CD4-positive, alpha-beta T cell treated with Interleukin-2 at 100 ng/mL for 4 hours (primary cell): ENCODE measurements around the gene HINT1.
A peak's percentile ranks its signal among the peaks of the same experiment; 100 is the strongest.
"Not testable (repeated sequence)": the region's sequence is repeated elsewhere in the genome, so short reads cannot be mapped to it uniquely, and the experiment has no call there.

ENCODE experiments used
- DNase-seq: peaks from one replicate; pipeline ENCODE4 v3.0.0-alpha.2; 2020; ENCODE audit warnings: low spot score

Gene HINT1

DNA sequence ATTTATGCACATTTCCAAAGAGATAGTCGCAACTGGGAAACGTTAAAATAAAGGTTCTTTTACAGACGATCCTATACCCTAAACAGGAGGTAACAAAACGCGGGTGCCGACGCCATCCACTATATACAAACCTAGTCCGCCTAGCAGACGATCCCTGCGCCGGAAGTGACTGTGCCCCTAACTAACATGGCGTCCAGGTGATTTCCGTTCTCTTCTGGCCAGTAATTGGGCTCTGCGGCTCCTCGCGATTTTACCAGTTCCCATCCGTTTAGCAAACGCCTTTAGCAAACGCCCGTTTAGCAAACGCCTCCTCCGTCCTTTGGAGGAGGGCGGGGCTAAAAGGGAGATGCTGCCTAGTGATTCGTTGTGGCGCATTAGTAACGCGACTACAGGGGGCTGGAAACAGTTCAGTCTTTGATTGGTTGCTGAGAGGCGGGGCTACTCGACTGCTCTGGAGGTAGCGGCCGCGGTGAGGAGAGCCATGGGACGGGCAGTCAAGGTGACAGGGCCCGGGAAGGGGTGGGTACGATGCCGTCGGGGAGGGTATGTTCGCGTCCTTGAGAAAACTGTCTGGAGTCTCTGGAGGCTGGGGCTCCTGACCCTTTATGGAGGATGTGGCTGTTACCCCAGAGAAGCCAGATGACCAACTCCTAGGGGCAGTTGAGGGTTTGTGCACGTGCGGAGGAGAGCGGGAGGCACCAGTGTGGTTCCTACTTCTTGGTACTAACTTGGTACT is 5.7 kb upstream of the HINT1 start, which contains the start of gene LYRM7:
TSS of gene LYRM7 (plus strand) at position 405 of the 736 bp plus-strand sequence. CDS start at position 482, 77 bp downstream.
- DNase-seq, result peak; percentile 99

DNA sequence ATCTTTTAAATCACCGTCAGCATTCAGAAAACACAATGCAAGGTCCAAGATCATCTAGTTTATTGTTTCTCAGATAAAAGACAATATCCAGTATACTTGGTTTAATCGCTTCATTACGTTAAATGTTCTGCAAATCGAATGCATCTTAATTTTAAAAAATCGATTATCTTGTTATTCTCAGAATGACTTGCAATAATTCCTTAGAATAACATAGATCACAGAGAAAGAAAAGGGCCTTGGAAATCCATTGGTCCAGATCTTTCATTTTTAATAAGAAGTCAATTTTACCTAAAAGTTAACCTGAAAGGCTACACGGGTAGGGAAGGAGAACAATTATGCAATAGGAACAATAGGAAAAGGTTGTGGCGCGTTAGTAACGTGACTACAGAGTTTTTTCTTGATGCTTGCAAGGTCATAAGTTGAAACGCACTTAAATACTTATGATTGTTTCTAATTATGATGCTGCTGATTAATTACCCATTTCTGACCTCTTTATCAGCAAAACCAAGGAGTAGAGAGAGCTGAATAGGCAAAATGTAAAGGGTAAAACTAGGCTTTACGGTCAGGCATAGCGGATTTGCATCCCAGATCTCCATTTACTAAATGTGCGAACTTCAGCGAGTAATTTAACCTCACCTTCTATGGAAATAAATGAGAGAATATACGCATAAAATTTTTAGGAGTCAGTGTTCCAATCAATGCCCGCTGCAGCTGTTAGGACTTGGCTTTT is 4.9 kb upstream of the HINT1 start:
- DNase-seq, result no peak

DNA sequence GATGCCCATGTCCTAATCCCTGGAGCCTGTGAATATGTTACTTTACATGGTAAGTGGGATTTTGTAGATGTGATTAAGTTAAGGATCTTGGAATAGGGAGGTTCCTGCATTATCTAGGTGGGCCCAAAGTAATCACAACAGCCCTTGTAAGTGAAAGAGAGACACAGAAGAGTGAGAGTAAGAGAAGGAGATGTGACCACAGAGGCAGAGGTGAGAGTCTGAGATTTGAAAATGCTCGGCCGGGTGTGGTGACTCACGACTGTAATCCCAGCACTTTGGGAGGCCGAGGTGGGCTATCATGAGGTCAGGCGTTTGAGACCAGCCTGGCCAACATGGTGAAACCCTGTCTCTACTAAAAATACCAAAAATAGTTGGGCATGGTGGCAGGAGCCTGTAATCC is 2.6 kb upstream of the HINT1 start:
- no peak for DNase-seq

- peak; percentile 73 for DNase-seq
Measured at GRCh38 chr5:131164191-131165118, 601 bp downstream of the HINT1 start.

- peak; percentile 11 for DNase-seq
Measured at GRCh38 chr5:131163276-131164119, 1.6 kb downstream of the HINT1 start.

DNA sequence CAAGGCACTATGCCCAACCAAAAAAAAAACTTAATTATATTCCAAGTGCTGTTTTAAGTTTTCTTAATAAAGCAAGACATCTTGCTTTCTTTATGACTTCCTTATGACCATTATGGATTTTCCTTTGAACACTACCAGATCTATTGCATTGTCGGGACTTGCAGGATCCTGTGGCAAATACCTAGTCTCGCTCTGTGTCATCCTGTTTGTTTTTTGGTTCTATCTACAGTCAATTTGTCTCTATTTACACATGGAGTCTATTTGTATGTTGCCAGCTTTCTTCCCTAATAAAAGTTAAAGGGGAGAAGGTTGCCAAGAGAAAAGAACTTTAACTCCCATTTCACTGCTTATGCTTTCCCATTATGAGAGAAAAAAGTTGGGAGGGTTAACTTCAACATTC is 4.9 kb downstream of the HINT1 start:
- DNase-seq, result no peak

GRCh38 chr5:131156957-131157356 is 8.1 kb downstream of the HINT1 start:
- DNase-seq, result no peak

DNA sequence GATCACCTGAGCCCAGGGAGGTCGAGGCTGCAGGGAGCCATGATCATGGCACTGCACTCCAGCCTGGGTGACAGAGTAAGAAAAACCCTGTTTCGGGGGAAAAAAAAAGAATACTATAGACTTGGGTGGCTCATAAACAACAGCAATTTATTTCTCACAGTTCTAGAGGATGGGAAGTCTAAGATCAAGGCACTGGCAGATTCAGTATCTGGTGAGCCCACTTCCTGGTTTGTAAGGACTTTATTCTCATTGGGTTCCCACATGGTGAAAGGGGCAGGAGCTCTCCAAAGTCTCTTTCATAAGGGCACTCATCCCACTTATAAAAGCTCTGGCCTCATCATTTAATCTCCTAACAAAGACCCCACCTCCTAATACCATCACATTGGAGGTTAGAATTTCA is 8.7 kb downstream of the HINT1 start:
- DNase-seq, result no peak

GRCh38 chr5:131151216-131151615 is 13.8 kb downstream of the HINT1 start:
- no peak for DNase-seq

DNA sequence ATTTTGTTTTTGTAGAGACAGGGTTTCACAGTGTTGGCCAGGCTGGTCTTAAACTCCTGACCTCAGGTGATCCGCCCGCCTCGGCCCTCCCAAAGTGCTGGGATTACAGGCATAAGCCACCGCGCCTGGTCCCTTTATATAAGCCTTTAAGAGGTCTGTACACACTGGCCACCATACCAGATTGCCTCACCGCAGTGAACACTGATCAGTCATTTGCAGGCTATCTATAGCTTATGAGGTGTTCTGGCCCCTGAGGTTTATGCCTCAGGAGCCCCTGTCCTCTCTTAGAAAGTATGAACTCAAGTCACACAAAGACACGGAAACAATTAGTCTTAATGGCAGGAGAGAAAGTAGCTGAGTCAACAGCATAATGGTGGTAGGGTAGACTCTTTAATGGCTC is 14.6 kb downstream of the HINT1 start:
- no peak for DNase-seq

- DNase-seq, result no peak
Measured at GRCh38 chr5:131148835-131149234, 16.2 kb downstream of the HINT1 start.

- no peak for DNase-seq
Measured at GRCh38 chr5:131147258-131147657, 17.8 kb downstream of the HINT1 start.

DNA sequence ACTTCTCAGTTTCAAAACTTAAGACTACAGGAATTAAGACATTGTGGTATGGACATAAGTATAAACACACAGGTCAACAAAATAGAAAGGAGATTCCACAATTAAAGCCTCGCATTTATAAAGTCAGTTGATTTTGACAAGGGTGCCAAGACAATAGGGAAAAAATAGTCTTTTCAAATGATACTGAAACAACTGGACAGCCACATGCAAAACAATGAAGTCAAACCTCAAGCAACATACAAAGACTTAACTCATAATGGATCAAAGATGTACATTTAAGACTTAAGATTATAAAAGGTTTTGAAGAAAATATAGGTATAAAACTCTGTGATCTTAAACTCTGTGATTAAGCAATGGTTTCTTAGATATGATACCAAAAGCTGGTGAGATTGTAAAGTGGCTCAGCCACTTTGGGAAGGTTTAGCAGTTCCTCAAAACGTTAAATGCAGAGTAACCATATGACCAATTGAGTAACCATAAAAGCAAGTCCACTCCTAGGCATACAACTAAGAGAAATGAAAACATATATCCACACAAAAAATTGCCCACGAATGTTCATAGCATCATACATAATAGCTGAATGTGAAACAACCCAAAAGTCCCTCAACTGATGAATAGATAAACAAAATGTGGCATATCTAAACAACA is 22.0 kb downstream of the HINT1 start:
- no peak for DNase-seq

DNA sequence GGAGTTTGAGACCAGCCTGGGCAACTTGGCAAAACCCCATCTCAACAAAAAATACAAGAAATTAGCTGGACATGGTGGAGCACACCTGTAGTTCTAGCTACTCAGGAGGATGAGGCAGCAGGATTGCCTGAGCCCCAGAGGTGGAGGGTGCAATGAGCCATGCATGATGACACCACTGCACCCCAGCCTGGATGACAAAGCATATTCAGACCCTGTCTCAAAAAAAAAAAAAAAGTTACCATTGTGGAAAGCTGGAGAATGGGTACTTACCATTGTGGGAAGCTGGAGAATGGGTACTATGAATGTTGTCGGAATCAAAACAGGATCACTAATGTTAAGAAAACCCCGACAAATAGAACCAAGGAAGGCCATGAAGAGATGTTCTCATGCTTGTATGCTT is 25.7 kb downstream of the HINT1 start:
- DNase-seq, result no peak

GRCh38 chr5:131138406-131138805 is 26.6 kb downstream of the HINT1 start:
- DNase-seq, result peak; percentile 8

GRCh38 chr5:131133091-131133490 is 32.0 kb downstream of the HINT1 start:
- DNase-seq, result not testable (repeated sequence)

DNA sequence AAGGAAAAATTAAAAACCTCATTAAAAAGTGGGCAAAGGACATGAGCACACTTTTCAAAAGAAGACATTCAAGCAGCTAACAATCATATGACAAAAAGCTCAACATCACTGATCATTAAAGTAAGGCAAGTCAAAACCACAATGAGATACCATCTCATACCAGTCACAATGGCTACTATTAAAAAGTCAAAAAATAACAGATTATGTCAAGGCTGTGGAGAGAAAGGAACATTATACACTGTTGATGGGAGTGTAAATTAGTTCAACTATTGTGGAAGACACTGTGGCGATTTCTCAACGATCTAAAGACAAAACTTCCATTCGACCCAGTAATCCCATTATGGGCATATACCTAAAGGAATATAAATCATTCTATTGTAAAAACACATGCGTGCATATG is 35.8 kb downstream of the HINT1 start:
- no peak for DNase-seq

DNA sequence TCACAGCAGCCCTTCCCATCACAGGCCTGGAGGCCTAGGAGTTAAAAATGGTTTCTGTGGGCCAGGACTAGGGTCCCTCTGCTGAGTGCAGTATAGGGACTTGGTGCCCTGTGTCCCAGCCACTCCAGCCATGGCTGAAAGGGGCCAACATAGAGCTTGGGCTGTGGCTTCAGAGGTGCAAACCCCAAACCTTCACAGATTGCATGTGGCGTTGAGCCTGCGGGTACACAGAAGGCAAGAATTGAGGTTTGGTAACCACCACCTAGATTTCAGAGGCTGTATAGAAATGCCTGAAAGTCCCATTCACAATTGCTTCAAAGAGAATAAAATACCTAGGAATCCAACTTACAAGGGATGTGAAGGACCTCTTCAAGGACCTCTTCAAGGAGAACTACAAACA is 37.8 kb downstream of the HINT1 start:
- DNase-seq, result not testable (repeated sequence)

GRCh38 chr5:131114754-131115153 is 50.3 kb downstream of the HINT1 start:
- no peak for DNase-seq

DNA sequence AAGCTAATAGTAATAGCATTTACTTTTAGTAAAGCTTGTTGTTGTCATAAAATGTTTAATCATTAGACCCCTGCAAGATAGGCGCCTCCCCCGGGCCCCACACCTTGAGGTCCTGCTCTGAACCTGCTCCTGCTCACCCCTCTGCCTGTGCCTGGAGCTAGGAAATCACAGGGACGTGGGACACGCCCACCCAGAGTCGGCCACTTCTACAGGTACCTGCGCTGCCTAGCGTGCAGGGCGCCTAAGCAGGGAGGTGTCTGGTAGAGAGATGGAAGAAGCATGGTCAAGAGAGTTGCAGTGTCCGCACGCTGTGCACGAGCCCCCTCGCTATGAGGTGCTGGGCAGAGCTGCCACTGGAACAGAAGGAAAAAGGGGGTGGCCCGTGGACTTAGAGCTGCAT is 52.6 kb downstream of the HINT1 start:
- DNase-seq, result no peak

DNA sequence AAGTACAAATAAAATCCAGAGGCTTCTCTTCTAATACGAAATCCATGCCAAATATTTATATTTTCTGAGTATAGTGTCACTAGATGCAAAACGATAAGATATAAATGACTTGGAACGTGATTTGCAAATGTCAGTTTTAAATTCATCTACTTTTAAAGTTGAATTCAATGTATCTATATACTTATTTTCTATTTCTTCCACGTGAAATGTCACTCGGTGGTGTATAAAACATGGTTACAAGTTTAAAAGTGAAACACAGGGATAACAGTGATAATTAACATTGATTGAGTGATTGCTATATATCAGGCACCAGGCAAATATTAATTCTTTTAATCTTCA is 54.8 kb downstream of the HINT1 start:
- DNase-seq, result no peak
